T1000 (cell line): ENCODE results near the gene ZNF407.
"Not testable (repeated sequence)": the region's sequence is repeated elsewhere in the genome, so short reads cannot be mapped to it uniquely, and the experiment has no call there.

Source experiments
- DNase-seq: peaks from one replicate; lab custom pipeline; 2025; ENCODE audit warnings: mixed read lengths; lab: John Stamatoyannopoulos, UW

Gene ZNF407

DNA sequence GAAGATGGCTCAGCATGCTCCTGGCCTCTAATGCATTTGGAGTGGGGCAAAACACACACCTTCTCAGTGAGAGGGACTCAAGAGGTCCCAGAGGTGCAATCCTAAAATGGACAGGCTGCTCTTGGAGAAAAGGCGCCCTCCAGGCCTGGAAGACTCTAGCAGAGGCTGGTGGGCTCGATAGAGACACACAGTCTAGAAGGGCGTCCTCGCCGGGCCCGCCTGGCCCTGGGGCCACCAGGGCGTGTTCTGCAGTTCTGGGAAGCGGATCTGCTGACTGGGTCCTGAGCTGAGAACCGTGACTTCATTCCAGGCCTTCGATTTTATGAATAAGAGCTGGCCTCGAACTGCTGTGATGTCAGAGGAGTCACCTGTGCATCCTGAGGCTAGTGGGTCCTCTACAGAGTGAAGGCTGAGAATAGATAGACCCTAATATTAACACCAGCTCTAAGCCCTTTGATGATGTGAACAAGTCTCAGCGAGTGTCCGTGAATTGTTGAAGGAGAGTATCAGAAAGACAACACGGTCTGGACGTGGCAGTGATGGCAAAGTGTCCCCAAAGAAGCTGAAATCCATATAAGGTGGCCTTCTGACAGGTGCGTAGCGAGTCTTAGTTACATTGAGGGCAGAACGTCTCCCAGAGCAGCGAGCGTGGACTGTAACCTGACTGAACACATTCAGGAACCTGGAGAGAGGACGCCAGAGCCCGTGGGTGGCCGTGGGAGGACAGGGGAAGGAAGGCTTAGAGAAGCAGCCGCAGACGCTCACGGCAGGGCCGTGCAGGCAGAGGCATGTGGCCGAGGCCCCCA is 474.4 kb downstream of the ZNF407 start:
- DNase-seq: no peak

DNA sequence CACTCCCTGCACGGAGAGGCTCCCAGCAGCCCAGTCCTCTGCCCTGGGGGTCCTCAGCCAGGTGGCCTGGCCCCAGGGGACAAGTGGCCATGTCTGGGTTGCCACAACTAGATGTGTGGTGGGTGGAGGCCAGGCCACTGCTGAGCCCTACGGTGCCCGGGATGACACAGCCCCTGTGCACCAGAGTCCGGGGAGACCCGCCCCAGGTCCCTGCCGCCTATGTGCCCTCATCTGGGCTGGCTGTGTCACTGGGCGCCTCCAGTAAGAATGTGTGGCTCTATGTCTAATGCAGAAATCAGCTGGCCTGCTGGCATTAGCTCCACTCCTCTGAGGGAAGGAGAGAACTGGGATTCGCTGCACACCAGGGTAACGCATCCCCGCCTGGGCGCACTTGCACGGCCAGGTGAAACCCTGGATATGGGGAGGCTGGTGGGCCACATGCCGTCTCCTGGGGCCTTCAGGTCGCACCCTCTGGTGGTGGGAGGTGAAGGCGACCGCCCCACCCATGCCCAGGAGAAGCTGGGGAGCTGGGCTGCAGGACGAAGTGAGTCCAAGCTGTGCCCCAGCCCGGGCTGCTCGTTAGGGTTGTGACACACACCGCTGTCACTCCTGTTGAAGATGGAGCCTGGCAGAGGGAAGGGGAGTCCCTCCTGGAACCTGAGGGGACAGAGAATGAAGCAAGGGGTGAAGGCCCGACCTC is 475.2 kb downstream of the ZNF407 start:
- DNase-seq: no peak

DNA sequence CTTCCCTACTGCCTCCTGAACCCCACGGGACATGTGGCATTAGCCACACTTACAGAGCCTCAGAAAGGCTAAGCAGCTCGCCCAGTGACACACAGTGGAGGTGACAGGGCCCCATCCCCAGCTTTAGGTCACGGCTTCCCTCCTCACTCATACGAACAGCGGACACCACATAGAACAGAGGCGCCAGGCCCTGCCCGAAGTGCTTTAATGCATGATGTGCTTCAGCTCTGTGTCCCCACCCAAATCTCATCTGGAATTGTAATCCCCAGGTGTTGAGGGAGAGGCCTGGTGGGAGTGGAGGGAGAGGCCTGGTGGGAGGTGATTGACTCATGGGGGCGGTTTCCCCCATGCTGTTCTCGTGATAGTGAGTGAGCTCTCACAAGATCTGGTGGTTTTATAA is 476.0 kb downstream of the ZNF407 start:
- DNase-seq: no peak

DNA sequence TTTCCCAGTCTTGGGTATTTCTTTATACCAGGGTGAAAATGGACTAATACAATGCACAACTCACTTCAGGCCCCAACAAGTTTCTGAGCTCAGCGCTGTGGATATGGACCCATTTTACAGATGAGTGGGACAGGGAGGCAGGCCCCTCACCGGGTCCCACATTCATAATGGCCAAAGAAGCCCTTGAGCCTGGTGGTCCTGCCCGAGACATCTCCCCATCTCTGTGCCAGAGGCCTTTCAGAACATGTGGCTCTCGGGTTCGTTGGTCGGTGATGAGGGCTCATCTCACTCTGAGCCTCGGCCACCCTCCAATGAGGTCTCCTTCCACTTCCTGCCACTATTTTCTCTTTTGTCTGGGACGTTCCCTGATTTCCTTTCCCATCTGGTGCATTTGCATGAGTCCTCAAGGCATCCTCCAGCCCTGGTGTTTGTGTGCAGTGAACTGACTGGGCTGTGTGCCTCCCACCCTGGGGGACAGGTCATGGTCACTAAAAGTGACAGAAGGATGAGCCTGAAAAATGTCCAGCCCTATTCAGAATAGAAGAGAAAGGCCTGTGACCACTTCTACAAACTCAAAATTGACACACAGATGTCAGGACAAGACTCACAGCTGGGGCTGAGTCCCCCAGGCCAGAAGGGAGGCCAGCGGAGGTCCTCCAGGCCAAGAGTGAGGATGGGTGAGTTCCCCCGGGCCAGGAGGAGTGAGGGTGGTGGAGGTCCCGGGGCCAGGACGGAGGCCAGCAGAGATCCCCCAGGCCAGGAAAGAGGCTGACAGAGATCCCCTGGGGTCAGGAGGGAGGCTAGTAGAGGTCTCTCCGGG is 476.7 kb downstream of the ZNF407 start:
- DNase-seq: no peak

DNA sequence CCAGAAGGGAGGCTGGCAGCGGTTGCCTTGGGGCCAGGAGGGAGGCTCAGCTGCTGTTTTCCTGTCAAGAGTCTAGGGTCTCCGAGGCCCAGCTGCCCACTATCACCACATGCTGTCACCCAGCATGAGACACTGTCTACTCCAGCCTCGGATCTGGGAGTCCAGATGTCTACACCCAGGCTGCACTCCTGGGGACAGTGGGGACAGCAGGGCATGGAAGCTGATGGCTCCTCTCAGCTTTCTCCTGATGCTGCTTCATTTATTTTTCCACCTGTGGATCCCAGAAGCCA is 477.3 kb downstream of the ZNF407 start:
- DNase-seq: no peak

DNA sequence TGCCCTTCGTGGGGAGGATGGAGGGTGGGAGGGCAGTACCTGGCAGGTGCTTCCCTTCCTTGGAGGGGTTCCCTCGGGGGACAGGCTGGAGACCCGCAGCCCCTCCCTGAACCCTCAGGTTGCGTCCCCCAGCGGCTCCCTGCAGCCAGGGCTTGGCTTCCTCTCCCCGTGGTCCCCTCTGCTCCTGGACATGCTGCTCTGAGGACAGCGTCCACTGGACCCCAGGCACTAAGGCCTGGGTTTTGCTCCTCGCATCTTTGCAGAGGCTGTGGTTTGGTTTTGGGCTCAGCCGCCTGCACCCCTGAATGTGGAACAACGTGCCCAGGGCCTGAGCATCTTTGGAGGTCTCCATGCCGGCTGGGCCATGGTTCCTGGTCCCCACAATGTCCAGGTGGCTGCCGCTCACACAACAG is 477.8 kb downstream of the ZNF407 start:
- DNase-seq: no peak

DNA sequence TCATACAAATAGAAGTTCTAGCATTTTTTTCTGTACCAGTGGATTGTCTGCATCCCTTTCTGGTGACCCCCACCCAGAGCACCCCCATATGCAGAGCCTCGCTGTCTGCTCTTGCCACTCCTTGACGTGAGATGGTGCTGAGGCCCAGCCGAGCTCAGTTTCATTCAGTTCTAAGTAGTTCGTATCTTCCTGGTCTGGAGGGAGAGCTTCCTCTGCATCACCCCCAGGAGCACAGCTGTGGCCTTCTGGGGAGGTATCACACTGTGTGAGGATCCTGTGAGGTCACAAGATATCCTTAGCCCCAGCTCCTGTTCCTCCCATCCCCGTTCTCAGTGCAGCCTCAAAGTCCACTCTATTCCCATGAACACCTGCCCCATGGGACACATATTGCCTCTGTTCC is 478.6 kb downstream of the ZNF407 start:
- DNase-seq: no peak

DNA sequence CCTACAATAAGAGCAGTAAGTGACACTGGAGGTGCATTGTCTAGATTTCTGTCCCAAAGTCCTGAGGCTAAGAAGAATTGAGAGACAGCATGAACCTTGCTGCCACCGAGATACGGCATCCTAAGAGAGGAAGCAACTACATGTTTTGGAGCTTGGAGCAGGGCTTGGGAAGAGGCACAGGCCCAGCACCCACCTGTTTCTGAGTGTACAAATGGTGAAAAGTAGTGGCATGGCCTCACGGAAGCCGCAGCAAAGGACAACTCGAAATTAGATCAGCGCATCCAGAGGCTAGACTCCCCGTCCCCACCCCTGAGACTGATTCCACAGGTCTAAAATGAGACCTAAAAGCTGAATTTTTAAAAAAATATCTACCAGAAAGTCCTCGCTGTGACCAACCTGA is 483.8 kb downstream of the ZNF407 start:
- no peak for DNase-seq

DNA sequence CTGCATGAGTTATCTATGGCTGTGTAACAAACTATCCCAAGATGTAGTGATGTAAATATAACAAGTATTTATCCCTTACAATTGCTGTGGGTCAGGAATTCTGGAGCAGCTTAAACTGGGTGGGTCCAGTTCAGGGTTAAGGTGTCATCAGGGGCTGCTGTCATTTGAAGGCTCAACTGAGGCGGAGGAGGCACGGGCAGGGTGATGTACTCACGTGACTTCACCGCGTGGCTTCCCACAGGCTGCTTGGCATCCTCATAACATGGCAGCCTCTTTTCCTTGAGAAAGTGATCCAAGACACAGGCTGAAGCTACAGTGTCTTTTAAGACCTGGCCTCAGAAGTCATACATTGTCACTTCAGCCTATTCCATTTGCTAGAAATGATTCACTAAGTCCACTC is 485.5 kb downstream of the ZNF407 start:
- no peak for DNase-seq

DNA sequence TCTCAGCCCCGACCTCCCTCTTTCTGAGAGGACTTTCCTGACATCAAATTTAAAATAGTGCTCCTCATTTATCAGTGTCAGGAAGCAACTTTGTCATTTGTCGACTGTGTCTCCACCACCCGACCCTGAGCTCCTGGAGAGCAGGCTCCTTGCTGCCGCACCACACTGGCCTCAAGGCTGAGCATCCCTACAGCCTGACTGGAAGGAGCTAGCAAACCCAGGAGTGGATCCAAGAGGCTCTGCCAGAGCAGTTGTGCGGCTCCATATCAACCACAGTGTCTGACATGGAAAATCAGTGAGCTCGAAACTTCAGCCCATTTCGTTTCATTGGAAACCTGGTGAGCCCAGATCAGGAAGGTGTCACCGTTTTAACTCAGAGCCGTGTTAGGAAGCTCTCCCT is 486.1 kb downstream of the ZNF407 start:
- DNase-seq: no peak

DNA sequence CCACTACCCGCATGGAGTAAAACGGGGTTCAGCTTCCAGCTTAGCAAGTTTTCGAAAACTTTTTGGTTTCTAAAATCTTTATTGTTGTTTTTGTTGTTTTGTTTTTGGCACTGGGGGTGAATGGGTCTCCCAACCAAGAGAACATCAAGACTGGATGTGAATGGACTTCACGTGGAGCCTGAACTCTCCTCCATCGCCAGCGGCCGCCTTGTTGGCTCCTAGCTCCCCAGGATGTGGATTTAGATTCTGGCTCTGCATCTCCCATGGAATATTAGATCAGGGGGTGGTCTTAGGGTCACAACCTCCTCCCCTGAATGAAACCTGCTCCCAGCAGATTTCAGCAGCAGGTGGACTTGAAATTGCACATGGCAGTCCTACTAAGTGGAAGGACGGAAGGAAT is 488.0 kb downstream of the ZNF407 start:
- not testable (repeated sequence) for DNase-seq

DNA sequence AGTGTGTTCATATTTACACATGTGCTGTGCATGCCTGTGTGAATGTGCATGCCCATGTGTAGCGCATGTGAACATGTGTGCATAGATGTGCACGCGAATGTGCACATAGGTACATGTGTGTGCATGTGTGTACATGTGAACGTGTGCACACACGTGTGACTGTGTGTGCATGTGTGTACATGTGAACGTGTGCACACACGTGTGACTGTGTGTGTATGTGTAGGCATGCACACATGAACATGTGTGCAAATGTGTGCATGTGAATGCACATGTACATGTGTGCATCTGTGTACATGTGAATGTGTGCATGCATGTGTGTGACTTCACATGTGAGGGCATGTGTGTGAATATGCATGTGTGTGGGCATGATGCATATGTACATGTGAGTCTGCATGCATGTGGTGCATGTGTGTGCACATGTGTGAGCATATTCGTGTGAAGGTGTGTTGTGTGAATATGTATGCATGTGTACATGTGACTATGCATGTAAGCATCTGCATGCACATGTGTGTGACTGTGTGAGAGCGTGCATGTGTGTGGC is 488.9 kb downstream of the ZNF407 start:
- no peak for DNase-seq

DNA sequence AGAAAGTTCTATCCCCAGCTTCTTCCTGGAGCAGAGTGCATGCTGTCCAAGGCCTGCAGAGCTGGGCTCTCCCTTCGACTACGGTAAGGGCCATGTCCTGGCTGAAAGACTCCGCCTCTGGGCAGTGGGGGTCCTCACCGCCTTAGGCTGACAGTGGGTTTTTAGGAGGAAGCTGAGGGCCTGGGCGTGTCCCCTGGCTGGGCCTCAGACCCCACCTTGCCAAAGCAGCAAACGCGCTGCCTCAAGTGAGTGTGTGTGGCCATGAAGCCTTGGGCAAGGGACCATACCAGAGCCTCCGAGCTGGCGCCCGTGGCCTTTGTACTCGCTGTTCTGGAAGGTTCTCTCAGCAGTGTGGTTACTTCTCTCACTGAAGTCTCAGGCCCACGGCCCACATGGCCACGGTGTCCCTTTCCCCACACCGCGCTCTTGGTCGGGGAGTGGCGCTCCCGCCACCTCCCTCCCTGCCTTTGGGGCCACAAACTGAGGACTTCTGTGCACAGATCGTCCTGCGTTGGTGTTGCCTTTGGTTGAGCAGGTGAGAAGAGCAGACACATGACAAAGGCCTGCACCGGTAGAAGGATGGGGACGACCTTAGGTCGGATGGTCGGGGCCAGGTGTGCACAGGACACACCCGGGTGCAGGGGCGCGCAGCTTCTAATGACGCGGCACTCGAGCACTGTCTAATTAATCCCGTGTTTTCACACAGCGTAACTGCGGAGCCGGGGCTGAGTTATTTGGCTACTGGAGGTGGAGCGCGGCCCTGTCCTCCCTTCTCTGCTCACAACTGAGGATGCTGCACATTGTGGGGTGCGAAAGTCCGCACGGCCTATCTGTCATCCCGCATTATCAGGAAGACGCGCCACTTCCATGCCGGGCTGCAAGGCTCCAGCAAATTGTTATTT is 489.7 kb downstream of the ZNF407 start:
- DNase-seq: no peak

DNA sequence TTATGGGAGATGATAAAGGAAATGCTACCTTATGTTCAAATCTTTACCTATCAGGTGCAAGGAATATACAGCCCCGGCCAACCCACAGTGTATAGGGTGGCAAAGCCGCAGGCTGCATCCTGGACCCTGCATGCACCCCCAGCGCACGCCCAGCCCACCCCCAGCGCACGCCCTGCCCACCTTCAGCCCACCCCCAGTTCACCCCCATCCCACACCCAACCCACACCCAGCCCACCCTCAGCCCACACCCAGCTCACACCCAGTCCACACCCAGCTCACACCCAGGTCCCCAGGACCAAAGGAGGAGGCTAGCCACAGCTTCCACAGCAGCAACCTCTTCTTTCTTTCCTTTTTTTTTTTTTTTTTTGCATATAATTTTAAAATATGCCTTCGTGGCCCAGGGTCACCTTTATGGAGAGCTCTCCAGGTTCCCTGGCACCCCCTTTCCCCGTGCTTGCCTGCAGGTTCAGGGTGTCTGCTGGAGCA is 490.4 kb downstream of the ZNF407 start:
- DNase-seq: no peak

DNA sequence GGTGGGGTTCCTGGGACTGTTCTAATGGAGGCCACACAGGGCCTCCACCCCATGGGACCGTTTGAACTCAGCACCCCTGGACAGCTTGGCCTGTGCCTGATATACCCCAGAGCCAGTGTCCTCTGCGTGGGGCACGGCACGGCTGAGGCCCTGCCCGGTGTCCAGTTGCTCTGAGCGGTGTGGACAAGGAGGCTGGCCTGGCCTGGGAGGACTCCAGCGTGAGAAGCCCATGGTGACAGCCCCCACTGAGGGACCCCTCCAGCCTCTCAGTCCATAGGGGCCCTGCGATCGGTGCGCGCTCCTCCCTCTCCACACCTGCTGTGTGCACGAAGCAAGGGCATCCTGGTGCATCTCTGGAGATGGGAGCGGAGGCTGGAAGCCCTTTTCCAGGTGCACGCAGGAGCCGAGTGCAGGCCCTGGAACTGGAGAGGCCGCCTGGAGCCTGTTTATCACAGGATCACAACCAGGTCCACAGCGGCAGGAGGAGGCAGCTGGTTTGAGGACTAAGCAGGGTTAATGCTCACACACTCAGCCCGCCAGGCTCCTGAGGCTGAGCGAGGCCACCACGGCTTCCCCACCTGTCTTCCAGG is 491.0 kb downstream of the ZNF407 start:
- DNase-seq: no peak

DNA sequence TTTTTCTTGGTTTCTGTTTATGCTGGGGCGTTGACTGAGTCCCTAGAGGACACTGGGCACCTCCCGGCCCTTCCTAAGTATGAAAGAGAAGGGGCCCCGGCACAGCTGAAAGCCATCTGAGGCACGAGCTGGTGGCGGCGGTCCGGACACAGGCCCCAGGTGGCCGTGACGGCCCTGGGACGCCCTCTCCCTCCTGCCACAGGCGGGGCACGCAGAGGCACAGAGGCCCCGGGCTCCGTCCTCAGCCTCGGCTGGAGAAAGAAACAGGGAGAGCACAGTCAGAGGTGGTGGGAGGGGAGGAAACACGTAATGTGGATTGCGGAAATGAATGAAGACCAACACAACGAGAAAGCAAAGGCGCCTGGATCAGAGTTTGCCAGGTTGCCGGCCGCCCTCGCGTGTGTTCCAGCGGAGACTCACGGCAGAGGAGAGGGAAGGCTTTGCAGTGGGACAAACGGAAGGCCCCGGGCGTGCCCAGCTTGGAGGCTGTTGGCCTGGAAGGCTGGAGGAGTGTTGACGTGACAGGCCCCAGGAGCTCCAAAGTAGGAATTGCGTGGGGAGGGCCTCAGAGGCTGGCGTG is 492.2 kb downstream of the ZNF407 start:
- no peak for DNase-seq

DNA sequence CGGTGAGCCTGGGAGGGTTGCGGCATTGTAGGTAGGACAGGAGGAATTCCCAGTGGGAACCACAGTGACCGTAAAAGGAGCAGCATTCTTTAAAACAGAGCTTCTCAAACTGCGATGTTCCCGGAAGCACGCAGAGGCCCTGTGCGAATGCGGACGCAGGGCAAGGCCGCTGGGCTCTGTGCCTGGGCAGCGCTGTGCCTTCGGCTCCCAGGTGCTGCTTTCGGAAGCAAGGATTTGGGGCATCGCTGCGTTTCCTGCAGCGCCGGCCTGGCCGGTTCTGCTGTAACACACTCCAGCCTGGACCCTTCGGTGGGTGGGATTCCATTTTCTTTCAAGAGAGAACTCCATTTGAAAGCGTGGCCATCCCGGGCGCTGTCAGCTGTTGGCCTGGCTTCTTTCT is 492.7 kb downstream of the ZNF407 start:
- no peak for DNase-seq

DNA sequence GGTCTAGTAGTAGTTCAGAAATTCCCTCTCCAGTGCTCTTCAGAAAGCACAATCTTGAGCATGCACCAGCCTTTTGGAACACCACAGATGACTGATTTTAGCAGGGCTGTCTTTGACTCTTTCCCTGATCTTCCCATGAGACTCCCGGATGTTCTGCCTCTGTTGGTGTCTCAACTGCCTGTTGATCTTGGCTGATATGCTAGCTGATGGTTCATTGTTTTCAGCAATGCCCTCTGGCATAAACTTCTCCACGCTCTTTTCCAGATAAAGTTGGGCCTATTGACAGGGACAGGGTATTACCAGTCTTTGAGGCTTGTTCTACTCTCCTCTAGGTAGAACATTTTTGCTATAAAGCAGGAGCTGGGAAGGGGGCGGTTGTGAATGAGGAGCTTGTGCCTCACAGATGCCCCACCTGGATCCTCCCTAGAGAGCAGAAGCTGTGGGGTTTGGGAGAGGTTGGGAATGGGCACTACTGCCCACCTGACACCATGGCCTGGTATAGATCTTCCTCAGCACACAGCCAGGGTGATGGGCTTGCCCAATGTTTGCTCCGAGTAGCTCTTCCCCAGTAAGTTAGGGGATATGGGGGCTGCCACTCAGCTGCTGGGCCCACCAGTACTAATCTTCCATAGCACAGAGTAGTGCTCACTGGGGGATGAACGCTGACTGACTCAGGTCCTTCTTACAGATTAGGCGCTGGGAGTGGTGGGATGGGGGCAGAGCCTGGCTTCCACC is 500.0 kb downstream of the ZNF407 start:
- DNase-seq: no peak

DNA sequence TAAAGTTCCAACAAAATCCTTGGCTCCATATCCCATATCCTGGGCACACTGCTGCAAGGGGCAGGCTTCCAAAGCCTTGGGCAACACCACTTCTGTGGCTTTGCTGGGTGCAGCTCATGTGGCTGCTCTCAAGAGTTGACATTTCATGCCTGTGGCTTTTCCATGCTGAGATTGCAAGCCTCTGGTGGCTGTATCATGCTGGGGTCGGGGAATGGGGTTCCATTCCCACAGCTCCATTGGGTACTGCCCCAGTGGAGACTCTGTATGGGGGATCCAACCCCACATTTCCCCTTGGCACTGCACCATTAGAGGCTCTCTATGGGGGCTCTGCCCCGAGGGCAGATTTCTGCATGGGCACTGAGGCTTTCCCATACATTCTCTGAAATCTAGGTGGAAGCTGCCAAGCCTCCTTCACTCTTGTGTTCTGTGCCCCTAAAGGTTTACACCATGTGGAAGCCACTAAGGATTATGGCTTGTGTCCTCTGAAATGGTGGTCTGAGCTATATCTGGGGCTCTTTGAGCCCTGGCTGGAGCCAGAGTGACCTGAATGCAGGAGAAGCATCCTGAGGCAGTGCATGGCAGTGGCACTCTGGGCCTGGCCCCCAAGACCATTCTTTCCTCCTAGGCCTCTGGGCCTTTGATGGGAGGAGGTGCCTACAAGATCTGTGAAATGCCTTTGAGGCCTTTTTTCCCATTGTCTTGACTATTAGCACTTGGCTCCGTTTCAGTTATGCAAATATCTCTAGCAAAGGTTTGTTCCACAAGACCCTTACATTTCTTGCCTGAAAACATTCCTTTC is 503.4 kb downstream of the ZNF407 start:
- DNase-seq: no peak
